ENCODE results near the gene JAM3. TPM values are rescaled to one million over a fixed set of nuclear protein-coding genes. Genes with fewer than 3 reads are reported as not detected.
"Not testable (repeated sequence)": the region's sequence is repeated elsewhere in the genome, so short reads cannot be mapped to it uniquely, and the experiment has no call there.

The JAM3 gene
- total RNA-seq, 2 donors from 2014 or later, result 21.3 to 157 TPM

DNA sequence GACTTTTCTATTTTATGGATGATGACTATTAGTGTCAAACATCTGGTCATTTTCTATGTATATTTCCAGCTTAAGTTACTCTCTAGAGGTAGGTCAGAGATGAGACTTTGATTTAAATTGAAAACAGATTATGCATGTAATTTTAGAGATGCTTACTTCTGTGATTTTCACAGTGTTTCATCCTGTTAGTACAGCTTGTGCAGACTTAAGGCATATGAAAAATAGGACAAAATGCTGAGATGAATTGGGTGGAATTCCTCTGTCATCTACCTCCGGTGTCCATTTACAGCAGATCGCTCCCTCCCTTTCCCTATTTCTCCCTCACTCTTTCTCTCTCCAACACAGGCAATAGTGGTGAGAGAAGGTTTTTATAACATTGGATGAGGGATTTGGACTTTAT is 14.1 kb downstream of the JAM3 start:
- H3K27ac ChIP-seq, result no peak overlapping the region
- no peak overlapping the region for H3K4me3 ChIP-seq
- TF ChIP-seq POLR2AphosphoS5 (IDR thresholded peaks at IDR 0.05), result no peak
- TF ChIP-seq, protein P1, sequence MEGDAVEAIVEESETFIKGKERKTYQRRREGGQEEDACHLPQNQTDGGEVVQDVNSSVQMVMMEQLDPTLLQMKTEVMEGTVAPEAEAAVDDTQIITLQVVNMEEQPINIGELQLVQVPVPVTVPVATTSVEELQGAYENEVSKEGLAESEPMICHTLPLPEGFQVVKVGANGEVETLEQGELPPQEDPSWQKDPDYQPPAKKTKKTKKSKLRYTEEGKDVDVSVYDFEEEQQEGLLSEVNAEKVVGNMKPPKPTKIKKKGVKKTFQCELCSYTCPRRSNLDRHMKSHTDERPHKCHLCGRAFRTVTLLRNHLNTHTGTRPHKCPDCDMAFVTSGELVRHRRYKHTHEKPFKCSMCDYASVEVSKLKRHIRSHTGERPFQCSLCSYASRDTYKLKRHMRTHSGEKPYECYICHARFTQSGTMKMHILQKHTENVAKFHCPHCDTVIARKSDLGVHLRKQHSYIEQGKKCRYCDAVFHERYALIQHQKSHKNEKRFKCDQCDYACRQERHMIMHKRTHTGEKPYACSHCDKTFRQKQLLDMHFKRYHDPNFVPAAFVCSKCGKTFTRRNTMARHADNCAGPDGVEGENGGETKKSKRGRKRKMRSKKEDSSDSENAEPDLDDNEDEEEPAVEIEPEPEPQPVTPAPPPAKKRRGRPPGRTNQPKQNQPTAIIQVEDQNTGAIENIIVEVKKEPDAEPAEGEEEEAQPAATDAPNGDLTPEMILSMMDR (IDR thresholded peaks at IDR 0.05), result no peak
- no peak for TF ChIP-seq POLR2A (IDR thresholded peaks at IDR 0.05)
- H3K36me3 ChIP-seq, result no peaks in the 10 kb centered on the region
- H3K4me1 ChIP-seq (replicated peaks), result no peaks in the 10 kb centered on the region
- WGBS, result 42% methylated on average over 2 of the region's 2 CpGs
- H3K9me3 ChIP-seq, result no peaks in the 10 kb centered on the region
- no peak for DNase-seq (ENCODE audit: low spot score)
- intact Hi-C loops (cut with DNase I), result no loop called here
- no peaks in the 10 kb centered on the region for H3K27me3 ChIP-seq (replicated peaks; ENCODE audit: insufficient read depth)

DNA sequence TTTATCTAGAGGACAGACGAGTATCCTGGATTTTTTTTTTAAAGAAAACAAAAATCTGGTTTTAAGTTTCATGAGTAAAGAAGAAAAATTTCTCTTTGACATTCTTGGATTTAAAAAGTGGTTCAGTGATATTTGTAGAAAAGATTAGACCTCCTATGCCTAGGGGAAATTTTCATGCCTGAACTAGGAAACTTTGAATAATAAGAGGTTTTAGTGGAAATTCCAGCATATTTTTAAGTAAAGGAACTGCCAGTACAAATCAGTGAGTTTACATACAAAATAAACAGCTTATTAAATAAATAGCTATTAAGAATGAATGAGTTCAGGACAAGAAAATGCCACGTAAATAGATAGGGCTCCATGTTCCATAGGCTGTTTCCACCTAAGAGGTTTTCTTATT is 17.5 kb downstream of the JAM3 start:
- intact Hi-C loops (cut with DNase I), result no loop called here
- Histone ChIP-seq H3K4me3 (no peak overlapping the region), H3K27me3 (replicated peaks; ENCODE audit: insufficient read depth) (no peaks in the 10 kb centered on the region), H3K9me3 (no peaks in the 10 kb centered on the region), H3K4me1 (replicated peaks) (no peaks in the 10 kb centered on the region), H3K36me3 (no peaks in the 10 kb centered on the region), H3K27ac (no peak overlapping the region)
- TF ChIP-seq, protein P1 (IDR thresholded peaks at IDR 0.05), result no peak
- TF ChIP-seq POLR2AphosphoS5 (IDR thresholded peaks at IDR 0.05) (no peak), POLR2A (IDR thresholded peaks at IDR 0.05) (no peak)
- WGBS, result 52% methylated on average over 2 of the region's 2 CpGs
- no peak for DNase-seq (ENCODE audit: low spot score)

DNA sequence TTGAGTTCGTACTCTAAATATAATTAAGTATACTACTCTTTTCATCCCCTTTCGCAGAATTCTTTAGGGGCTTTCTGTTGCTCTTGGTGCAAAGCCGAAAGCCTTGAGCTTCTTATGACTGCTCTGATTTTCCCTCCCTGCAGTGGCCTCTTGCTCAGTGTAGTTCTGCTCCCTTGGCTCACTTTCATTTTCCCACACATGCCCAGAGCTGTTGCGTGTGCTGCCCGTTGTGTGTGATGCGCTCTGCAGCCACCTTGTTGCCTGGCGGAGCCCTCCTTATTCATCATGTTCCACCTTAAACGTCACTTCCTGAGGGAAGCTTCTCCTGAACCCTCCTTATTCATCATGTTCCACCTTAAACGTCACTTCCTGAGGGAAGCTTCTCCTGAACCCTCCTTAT is 23.1 kb downstream of the JAM3 start:
- 84% methylated on average over 9 of the region's 9 CpGs for WGBS
- intact Hi-C loops (cut with DNase I); DNase-seq (ENCODE audit: low spot score); H3K27me3 ChIP-seq (replicated peaks; ENCODE audit: insufficient read depth); H3K9me3 ChIP-seq; H3K4me3 ChIP-seq; H3K27ac ChIP-seq; H3K4me1 ChIP-seq (replicated peaks); H3K36me3 ChIP-seq: not testable (repeated sequence)

DNA sequence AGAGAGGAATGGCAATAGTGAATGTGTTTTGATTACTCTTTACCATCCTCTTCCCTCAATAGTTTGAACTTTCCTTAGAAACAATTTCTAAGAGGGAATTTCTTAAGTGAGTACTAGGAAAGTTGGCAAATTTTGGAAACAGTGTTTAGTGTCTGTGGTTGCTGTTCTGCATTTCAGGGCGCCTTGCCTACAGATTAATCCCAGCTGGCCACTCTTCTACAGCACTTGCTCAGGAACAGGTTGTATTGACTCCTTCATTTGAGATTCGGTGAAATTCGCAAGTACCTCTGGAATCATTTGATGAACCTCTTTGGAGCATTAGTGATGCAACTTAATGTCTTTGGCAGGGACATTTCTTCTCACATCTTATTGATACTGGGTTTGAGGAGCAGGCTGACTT is 28.3 kb downstream of the JAM3 start:
- Histone ChIP-seq H3K9me3 (no peaks in the 10 kb centered on the region), H3K4me1 (replicated peaks) (no peaks in the 10 kb centered on the region), H3K4me3 (no peak overlapping the region), H3K27ac (no peak overlapping the region), H3K27me3 (replicated peaks; ENCODE audit: insufficient read depth) (no peaks in the 10 kb centered on the region), H3K36me3 (no peaks in the 10 kb centered on the region)
- WGBS, result 93% methylated on average over 3 of the region's 3 CpGs
- intact Hi-C loops (cut with DNase I), result no loop called here
- DNase-seq (ENCODE audit: low spot score), result no peak
- TF ChIP-seq, protein P1 (IDR thresholded peaks at IDR 0.05), result no peak
- TF ChIP-seq POLR2AphosphoS5 (IDR thresholded peaks at IDR 0.05) (no peak), POLR2A (IDR thresholded peaks at IDR 0.05) (no peak)

DNA sequence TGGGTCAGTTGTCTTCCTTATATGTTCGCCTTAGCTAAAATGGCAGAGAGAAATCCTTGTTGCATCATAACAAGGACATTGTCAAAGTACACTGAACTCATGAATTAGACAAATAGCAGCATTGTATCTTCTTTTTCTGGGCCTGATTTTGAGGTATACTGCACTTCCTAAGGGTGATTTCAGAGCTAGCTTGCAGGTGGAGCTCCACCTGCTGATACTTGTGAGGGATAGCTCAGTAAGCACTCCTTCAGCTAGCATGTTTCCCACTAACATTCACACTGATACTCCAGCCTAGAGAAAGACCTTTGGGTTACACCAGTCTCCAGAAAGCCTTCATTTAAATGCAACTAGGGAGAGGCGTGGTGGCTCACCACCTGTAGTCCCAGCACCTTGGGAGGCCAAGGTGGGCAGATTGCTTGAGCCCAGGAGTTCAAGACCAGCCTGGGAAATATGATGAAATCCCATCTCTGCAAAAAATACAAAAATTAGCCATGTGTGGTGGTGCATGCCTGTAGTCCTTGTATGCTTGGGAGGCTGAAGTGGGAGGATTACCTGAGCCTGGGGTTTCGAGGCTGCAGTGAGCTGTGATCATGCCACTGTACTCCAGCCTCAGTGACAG is 29.8 kb downstream of the JAM3 start:
- Histone ChIP-seq H3K27ac (no peak overlapping the region), H3K4me1 (replicated peaks) (no peaks in the 10 kb centered on the region), H3K9me3 (no peaks in the 10 kb centered on the region), H3K36me3 (no peaks in the 10 kb centered on the region), H3K4me3 (no peak overlapping the region), H3K27me3 (replicated peaks; ENCODE audit: insufficient read depth) (no peaks in the 10 kb centered on the region)
- 91% methylated on average over 3 of the region's 3 CpGs for WGBS
- no peak for DNase-seq (ENCODE audit: low spot score)
- TF ChIP-seq POLR2A (IDR thresholded peaks at IDR 0.05), result no peak
- TF ChIP-seq POLR2AphosphoS5 (IDR thresholded peaks at IDR 0.05), result no peak
- TF ChIP-seq, protein P1 (IDR thresholded peaks at IDR 0.05), result no peak
- intact Hi-C loops (cut with DNase I), result no loop called here

Data from prostate gland (tissue), 2 donors.